Iris pigment epithelial cell (primary cell): ENCODE measurements around the gene REXO5.

Experiments
- DNase-seq: peaks from one replicate; pipeline ENCODE4 v3.0.0-alpha.2; 2011; ENCODE audit warnings: low read depth

REXO5 gene

DNA sequence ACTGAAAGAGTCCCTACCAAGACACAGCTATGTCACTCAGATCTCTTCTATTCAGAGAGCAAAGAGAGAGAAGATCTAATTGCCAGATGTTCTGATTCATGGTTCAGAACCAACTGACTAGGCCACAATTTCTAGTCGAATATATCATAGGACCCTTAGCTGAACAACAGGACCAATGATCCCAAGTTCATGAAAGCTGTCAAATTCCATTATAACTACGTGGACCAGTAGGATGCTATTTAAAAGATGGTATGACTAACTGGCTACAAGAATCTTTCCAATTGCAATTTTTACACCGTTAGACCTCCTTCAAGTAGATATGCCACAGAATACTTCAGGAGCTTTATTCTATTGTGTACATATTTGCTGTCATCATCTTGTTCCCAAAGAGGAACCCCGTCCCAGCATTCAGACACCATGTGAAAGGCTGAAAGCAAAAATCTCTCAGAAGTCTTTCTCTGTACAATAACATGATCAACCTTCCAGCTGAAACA, 67.8 kb downstream of the REXO5 start:
- DNase-seq, result no peak

DNA sequence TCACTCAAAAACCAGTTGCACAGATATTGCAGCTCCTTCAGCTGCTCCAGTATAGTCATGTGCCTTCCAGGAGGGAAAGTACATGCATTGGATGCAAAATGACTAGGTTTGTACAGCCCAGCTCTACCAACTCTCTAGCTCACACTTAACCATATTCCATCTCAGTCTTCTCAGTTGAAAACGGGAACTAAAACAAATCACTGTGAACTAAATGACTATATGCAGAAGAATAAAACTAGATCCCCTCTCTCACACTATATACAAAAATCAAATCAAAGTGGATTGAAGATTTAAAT, 69.0 kb downstream of the REXO5 start:
- DNase-seq, result no peak

DNA sequence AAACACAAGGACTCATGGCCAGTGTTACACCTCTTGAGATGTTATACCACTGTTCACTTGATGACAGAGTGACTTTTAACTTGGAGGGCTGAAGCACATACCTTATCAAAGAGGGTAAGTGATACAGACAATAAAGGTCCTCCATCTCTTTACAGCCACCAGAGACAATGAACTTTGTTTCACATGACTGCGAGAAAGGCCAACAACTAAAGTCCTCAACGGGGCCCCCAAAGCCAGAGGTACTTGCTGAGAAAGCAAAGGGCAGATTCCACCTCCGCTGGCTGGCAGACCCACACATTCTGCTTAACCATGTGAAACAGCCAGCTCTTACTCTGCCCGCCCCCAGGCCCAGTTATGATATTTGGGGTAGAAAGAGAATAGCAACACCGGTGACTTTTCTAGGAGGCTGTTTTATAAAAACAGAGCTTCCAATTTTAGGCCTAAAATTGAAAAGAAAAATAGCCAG, 72.4 kb downstream of the REXO5 start:
- DNase-seq, result no peak

DNA sequence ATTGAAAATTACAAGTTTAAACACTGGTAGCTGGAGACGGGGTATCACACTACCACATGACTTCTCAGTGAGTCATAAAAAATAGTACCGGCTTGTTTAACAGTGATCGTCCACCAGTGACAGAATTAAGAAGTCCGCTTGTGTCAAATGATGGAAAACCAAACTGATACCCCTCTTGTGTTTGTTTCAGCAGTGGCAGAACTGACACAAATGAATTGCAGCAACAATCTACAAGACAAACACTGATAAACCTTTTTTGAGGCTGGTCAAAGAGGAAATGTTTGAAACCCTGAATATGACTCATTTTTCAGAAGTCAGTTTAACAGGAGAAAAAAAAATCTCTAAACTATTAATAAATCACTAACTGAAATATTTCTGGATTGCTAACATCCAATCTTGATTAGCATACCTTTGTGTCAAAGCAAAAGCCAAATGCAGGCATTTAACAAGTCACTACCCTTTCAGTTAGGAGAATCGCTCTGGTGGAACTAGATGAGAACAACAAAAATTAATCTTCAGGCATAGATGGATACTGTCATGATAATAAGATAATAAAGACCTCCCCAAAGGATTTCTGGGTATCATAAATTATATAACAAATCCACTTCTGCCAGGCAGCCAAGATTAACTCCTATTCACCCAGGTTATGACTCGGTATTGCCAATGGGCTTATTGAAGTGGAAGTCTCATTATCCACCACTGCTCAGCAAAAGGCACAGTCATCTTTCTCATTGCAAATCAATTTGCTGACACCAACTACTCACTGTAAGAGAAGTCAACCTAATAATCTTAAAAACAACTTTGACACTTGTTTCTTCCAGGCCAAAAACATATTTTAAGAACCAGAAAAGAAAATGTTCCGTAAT, 73.1 kb downstream of the REXO5 start:
- DNase-seq, result peak; percentile 71

DNA sequence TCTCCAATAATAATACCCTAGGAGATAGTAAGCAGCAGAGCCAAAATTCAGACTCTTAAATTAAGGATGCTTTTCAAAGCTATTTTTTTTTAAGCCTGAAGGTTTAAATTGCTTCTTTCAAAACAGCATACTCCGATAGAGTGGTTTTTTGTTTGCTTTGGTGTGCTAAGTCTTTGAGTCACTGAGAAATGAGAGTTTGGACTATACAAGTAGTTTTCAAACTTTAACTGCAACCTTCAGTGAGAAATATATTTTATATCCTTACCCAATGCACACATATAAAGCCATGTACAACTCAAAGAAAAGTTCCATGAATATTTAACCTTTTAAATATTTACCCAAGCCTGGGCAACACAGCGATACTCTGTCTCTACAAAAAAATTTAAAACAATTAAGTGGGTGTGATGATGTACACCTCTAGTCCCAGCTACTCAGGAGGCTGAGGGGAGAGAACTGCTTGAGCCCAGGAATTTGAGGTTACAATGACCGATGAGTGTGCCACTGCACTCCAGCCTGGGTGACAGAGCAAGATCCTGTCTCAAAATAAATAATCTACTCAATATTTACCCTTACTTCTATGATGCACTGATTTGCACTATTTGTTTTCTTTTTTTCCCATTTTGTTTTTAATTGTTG, 74.7 kb downstream of the REXO5 start:
- no peak for DNase-seq

DNA sequence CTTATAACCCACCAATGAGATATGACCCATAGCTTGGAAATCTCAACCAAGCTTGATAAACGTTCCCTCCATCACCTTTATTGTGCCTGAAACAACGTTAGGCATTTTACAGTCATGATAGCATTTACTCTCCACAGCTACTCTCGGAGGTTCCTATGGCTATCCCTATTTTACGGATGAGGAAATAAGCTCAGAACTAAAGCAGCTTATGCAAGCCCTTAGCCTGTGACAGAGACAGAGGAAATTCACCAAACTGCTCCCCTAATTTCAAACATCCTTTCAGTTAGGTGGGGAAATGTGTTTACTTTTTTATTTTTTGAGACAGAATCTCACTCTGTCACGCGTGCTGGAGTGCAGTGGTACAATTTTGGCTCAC, 75.2 kb downstream of the REXO5 start:
- DNase-seq, result no peak

DNA sequence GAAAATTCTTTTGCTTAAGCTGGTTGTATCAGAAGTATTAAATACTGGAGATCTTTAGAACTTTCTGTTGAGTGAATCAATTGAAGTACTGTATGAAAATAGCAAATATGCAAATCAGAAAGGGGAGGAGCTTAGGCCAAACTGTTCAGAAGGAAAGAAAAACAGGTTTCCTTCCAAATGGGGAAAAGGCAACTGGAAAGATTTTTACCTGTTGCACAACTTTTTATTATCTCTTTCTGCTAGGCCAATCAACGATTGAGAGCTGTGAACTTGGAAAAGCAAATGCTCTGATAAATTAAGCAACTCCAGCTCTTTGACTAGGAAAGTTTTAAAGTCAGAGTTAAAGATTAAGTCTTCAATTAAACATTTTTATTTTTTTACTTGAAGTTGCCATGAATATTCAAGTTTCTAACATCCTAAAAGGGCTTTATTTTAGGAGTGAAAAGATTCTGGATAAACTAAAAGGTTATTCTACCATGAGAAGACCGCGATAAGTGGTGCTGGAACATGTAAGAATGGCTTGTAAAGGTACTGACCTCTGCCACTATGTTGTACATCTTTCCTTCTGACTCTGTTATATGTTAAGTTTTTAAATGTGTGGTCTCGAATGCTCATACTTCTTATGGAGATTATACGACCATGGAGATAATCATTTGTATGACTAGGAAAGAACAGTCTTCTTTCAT, 77.4 kb downstream of the REXO5 start:
- DNase-seq, result peak; percentile 30

DNA sequence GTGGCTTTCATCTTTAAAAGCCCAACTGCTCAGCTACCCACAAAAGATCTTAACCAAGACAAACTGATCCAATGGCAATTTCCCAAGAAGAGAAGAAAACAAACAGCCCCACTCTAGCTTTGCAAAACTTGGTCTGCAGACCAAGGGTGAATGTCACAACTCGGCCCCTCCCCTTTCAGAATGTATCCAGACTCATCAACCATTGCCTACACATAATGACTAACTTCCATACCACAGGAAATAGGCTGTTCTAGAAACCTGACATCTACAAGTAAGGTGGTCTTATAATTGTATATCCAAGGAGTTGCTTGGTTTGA, 77.9 kb downstream of the REXO5 start:
- peak; percentile 91 for DNase-seq

DNA sequence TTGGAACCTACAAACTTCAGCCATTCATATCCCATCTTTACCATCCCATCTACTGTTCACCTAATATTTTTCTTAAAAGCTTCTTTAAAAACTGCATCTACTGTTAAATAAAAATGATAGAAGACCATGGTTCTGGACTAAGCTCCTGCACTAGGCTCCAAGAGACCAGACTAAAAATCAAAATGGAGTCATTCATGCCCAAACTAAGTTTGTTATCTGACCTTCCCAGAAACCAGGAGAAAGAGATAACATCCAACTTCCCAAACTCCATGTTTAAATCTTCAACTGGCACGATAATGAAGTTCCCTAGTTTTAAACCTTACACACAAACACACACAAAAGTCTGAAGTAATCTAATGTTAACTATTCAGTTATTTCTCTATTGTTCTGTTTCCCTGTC, 80.0 kb downstream of the REXO5 start:
- DNase-seq, result no peak

DNA sequence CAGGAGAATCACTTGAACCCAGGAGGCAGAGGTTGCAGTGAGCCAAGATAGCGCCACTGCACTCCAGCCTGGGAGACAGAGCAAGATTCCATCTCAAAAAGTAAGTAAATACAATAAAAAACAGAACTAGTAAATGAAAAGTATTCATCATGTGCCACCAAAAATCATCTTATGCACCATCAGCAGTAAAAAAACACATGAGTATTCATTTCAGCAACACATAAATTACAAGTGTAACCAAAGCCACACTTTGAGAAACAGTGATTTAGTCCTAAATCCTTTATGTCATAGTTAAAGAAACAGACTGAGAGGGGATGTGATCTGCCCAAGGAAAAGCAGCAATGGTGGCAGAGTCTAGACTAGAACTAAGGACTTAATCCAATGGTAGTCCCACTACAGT, 80.9 kb downstream of the REXO5 start:
- no peak for DNase-seq

DNA sequence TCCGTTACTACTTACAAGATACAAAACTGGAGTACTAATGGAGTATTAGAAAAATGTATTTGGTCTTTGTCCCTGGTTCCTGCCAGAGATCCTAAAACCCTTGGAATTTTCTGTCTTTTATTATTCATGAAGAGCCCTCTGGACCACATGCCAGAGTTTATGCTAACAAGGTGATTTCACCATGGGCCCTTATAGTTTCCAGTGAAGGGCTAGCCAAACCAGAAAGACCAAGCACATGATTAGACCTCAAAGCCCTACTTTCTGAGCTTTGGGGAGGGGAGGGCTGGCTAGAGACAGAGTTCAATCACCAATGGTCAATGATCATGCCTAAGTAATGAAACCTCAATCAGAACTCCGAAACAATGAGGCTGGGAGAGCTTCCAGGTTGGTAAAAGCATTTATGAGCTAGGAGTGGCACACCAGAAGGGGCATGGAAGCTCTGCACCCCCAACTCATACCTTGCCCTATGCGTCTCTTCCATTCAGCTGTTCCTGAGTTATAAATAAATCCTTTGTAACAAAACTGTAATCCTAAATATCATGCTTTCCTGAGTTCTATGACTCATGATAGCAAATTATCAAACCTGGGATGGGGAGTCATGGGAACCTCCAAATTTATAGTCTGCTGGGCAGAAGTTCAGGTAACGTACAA, 83.4 kb downstream of the REXO5 start:
- DNase-seq, result no peak

DNA sequence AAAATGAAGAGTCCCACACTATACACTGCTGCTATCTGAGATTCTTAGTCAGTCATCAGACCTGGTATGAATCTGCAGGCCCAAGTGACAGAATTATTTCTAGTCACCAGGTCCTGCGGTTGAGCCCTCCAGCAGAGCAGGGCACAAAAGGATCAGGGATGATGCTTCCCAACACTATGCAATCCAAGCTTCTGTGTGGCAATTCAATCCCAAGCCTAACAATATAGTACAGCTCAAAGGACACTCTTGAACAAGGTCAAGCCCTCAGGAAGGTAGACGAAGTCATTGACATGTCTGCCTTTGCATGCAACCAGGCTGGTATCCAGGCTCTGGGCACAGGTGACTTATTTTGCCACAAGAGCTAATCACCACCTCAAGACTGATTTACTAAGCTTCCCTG, 88.1 kb downstream of the REXO5 start:
- no peak for DNase-seq

DNA sequence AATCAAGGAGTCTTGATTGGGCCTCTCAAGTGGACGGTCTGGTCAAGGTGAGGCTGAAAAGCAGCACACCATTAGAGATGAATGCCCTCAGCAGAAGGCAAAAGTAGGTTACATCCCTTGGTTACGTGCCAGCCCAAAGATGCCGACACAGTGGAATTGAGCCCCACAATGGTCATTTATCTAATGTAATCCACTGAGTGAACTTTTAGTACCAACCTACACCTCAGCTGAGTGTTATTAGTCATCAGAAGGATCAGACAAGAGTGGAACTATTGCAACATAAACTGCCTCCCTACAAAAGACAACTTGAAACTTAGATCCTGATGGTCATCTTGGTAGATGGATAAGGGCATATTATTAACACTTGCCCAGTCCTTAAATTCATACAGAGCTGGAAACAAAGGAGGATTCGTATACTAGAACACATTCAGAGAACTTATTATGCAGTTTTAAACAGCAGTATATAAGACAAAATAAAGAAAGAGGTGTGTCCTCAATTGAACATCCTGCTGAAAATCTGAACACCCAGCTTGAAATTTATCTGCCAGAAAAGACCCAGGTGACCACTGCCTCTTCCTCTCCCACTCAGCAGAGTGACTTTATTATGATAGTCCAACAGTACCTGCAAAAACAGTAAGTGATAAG, 91.0 kb downstream of the REXO5 start:
- peak; percentile 91 for DNase-seq

DNA sequence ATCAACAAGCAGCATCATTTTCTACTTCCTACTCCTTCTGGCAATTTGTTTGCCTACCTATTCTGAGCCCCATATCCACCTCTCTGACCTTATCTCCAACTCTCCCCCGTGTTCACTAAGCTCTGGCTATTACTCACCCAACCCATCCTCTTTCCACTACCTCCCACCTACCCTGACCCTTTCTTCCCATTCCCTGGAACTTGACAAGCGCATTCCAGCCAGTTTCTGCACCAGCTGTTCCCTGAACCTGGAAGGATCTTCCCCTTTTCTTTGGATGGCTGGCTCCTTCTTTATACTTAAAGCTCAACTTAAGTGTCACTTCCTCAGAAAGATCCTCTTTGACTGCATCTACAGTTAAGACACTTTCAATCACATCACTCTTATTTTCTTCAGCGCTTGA, 91.6 kb downstream of the REXO5 start:
- DNase-seq, result no peak

DNA sequence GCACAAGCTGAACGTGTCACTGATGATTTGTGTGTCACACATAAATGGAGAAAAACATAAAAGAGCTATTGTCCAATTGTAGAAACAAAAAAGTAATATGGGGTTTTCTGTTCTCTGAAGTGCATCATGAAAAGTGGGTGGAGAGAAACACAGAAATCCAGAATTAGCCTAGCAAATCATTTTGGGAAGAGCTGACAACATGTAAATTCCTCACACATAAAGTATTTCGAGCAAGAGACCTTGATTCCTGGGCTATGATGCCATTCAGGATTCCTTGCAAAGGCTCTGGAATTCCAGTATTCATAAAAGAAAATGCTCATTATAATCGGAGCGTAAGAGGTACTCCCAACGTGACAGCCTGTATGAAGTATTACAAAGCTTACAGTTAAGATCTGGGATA, 92.7 kb downstream of the REXO5 start:
- DNase-seq, result peak; percentile 81
